Measurements from ENCODE around the gene RANBP9.

Gene RANBP9

DNA sequence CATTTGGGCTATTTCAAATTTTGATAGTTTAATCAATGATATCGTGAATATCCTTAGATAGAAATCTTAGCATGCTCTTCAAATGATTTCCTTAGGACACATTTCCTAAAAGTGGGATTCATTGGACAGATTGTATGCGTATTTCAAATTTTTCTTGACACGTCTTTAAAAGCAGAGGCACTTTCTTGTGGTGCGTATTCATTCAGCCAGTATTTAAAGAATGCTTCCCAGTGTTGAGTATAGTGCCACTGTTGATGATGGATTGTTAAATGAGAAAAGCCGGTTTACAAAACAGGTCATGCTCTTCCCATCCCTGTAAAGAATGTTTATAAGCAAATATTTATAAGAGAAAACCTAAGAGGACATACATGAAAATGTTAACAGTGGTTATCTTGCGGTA is 111.6 kb downstream of the RANBP9 start:
- DNase-seq (ENCODE audit: low spot score): no peak

DNA sequence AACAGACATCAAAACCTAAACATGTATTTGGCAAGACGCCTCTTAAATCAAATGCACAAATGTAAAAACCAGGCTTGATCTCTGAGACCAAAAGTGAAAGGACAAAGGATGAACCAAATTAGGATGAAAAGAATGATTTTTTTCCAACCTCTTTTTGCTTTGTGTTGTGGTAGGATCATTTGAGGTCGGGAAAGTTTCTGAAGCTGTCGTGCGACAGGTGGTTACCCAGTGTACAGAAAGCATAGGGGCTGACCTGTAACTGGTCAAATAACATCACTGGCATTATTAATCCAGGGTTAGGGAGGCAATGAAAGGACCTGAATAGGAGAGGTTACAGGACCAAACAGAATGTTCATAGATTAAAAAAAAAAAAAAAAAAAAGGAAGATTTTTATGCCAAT is 114.6 kb downstream of the RANBP9 start:
- DNase-seq (ENCODE audit: low spot score): no peak

DNA sequence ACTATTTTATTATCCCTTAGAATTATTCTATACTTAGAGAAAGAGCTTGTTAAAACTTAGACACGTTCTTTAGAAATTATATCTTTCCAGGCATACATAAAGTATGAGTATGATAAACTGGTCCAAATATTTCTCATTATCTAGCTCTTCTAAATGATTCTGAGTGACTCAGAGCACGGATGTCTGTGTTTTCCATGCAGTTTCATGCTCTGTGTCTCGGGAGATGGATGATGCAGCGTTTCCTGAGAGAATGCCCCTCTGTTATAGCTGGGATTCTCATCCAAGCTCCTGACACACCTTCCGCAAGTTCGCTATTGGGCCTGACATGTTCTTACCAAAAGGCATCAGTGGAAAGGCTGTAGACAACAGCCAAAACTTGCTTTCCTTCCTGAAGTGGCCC is 117.9 kb downstream of the RANBP9 start:
- no peak for DNase-seq (ENCODE audit: low spot score)

DNA sequence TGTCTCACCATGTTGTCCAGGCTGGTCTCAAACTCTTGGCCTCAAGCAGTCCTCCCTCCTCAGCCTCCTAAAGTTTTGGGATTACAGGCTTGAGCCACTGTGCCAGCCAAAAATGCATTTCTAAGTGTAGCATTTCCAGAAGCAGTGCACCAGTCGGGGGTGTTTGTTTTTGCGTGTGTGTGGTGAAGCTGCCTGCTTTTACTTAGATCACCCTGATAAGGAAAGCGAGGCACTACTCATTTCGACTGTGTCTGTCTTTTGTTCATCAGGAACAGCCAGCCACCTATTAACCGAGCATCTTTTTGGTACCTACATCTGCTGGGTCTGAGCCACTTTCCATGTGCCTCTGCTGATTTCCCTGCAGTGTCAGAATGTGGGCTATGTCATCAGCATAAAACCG is 118.5 kb downstream of the RANBP9 start:
- no peak for DNase-seq (ENCODE audit: low spot score)

DNA sequence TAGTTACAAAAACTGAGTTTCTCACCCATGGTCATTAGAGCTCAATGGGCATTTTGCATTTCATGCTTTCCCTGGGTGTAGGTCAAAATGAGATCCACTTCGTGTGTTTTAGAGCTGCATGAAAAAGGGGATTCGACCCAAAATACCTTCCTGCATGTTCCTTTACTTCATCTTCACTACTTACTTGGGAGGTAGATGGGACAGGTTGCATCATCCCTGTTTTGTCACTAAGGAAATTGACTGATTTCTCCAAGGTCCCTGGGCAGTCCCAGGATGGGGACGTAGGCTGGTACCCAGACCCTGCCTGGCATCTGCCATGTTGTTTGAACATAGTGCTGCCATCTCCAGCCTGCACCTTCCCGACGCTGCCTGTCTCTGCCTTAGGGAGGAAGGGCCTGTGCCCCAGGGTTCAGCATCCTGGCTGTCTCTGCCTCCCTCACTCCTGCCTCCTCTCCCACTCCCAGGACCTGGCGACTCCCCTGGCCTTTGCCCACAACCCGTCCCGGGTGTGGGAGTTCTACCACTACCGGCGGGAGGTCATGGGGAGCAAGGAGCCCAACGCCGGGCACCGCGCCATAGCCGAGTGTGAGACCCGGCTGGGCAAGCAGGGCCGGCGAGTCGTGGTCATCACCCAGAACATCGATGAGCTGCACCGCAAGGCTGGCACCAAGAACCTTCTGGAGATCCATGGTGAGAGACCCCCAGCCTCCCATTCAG is 120.3 kb downstream of the RANBP9 start:
- no peak for DNase-seq (ENCODE audit: low spot score)

DNA sequence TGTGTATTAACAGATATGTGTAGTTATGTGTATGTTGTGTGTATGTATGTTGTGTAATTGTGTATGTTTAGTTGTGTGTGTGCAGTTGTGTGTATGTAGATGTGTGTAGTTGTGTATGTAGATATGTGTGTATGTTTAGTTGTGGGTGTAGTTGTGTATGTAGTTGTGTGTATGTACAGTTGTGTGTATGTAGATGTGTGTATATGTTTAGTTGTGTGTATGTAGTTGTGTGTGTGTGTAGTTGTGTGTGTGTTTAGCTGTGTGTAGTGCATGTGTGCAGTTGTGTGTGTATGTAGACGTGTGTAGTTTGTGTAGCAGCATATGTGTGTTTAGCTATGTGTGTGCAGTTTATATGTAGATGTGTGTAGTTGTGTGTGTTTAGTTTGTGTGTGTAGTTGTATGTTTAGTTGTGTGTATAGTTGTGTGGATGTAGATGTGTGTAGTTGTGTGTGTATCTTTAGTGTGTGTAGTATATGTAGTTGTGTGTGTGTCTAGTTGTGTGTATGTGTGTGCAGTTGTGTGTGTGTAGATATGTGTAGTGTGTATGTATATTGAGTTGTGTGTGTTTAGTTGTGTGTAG is 121.0 kb downstream of the RANBP9 start:
- no peak for DNase-seq (ENCODE audit: low spot score)

DNA sequence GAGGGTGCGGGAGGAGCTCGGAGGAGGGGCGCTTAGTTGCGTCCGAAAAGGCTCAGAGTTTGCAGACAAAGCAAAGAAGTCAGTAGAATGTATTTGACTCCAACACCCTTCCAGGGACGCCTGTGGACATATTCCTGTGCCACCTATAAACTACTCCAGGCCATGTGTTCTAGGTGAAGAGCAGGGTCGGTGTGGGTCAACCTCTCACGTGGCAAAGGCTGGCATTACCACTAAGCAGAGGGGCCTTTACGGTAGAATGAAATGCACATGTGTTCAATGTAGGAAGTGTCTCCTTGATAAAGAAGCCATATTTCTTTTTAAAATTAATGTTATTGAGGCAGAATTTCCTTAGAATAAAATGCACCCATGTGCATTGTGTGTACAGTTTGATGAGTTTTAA is 121.8 kb downstream of the RANBP9 start:
- DNase-seq (ENCODE audit: low spot score): no peak

DNA sequence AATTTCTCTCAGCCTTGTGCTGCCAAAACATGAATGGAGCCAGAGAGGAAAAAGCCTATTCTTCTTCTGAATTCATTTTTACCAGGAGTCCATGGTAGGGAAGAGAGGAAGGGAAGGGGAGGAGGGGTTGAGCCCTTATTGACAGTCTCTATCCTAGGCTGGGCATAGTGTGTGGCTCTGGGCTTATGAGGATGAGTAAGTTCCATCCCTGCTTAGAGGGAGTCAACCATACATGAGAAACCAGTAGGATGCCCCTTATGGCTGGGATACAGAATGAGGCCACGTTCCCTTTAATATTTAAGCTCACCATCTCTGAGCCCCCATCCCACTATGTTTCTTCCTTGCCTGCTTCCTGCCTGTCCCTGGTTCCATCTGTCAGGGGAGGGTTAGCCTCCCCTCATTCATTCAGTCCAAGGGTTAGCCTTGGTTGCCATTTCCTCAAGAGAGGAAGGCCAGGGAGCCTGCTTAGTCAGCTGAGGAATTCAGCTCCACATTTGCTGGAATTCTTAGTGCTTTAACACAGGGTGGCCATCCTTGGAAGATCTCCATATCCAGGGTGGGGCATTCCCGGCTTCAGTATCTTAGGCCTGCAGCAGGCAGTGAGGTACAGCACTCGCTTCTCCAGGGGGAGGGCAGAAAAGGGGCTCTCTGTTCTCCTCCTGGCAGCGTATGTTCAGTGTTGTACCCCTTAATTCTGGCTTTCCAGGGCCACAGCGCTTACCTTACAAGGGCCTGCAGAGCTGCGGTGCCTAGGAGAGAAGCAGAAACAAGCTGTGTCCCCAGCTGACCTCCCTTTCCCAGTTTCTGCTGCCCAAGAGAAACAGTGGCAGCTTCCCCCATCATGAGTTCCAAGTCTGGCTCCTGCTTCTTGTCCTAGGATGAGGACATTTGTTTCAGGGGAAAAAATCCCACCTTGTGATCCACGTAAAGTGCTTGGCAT is 124.8 kb downstream of the RANBP9 start:
- DNase-seq (ENCODE audit: low spot score): no peak

DNA sequence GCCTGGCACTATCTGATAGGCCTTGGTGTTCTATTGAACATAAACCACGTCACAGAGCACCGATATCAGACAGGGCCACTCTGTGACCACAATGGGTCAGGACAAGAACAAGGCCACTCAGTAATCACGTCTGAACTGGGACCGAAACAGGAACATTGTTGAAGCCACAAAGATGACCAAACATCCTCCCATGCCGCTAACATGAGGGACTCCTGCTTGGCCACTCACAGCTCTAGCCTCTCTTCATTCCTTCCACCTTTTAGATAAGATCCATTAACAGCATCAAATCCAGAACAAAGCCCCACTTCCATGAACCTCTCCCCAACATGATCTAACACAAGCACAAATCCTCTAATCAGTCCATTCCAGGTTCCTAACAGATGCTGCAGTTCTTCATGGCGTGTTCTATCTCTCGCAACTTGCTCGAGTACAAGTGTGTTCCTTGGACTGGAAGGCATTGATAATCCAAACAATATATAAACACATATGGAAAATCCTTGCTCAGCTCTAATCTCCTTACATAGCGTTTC is 129.9 kb downstream of the RANBP9 start:
- no peak for DNase-seq (ENCODE audit: low spot score)

DNA sequence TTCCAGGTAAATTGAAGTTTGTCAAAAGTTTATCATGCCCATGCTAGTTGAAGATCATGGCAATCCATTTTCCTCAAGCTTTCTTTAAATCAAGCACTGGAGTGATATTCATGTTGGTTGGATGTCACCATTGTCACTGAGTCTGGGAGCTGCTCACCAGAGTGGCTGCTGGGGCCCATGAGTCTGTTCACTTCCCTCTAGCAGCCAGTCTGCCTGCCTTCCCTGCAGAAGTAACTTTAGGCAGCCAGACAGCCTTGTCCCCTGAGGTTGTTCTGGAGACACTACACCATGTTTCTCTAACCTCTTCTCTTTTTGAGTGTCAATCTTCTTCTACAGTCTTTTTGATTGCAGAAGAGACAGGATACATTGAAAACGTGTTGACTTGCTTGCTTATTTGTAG is 131.7 kb downstream of the RANBP9 start:
- DNase-seq (ENCODE audit: low spot score): no peak

DNA sequence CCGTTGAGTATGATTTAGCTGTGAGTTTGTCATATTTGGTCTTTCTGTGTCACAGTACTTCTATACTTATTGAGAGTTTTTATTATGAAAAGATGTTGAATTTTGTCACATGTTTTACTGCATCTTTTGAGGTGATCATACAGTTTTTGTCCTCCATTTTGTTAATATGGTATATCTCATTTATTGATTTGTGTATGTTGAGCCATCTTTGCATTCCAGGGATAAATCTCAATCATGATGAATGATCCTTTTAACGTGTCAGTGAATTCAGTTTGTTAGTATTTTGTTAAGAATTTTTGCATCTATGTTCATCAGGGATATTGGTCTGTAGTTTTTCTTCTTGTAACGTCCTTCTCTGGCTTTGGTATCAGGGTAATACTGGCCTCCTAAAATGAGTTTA is 133.7 kb downstream of the RANBP9 start:
- DNase-seq (ENCODE audit: low spot score): no peak

DNA sequence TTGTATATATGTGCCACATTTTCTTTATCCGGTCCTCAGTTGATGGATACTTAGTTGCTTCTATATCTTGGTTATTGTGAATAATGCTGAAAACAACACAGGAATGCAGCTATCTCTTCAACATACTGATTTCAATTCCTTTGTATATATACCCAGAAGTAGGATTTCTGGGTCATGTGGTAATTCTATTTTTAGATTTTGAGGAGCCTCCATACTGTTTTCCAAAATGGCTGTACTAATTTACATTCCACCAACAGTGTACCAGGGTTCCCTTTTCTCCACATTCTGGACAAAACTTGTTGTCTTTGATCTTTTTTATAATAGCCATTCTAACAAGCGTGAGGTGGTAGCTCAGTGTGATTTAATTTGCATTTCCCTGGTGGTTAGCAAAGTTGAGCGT is 135.6 kb downstream of the RANBP9 start:
- no peak for DNase-seq (ENCODE audit: low spot score)

DNA sequence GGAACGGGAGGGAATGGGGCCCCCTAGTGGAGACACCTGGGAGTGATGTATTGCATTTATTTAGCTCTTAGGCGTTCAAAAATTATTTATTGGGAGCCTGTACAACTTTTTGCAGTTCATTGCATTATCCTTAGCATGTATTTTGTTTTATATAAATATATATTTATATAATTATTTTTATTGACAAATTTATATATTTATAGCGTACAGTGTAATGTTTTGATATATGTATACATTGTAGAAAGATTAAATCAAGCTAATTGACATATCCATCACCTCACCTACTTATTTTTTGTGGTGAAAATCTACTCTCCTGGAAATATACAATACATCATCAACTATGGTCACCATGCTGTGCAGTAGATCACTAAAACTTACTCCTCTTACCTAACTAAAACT is 136.3 kb downstream of the RANBP9 start:
- DNase-seq (ENCODE audit: low spot score): no peak

DNA sequence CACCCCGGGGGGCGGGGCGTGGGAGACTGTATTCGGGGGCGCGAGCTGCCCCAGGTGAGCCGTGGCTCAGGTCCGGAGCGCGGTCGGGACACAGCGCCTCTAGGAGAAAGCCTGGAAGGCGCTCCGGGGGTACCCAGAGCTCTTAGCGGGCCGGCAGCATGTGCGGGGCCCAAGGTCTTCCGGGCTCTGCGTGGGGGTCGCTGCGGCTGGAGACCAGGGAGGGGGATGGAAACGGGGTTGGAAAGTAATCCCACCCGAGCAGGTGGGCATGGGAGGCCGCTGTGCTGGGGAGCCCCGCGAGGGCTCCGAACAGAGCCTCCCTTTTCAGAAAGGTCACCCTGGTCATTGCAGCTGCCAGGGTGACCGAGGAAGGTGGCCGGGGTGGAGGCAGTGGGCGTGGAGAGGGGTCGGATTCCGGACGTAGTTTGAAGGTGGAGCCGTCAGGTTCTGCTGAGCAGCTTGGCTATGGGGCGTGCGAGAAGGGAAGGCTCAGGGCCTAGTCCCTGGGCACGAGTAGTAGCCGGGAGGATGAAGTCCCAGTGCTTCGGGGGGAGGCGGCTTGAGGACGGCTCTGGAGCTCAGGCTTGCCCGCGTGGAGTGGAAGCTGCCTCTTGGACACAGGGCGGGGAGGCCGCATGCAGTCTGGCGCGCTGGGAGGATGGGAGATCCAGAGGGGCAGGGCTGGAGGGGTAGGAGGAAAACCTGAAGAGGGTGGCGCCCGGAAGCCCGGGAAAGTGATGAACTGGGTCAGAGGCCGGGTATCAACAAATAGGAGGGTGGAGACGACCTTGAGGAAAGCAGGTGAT is 136.9 kb downstream of the RANBP9 start, which contains the start of gene SIRT5:
SIRT5 (plus strand) TSS at position 31 of the 806 bp plus-strand sequence. CDS start 9,510 bp downstream, outside the sequence.
- DNase-seq (ENCODE audit: low spot score): peak; percentile 88

DNA sequence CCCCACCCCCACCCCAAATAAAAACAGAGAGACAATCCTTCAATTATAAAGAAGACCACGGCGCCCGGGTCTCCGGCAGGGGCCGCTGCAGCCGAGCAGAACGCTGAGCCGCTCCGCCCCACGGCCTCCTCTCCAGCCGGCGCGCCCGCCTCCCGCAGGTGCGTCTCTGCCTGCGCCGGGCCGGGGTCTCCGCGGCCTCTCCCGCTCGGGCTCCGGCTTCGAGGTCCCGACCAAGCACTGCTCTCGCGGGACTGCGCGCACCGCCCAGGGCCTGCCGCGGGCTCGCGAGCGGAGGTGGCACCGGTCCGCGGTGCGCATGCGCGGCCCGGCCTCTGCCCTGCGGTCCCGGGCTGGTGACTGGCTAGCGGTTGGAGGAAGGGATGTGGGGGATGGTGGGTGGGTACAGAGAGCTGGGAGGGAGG is 137.5 kb downstream of the RANBP9 start:
- DNase-seq (ENCODE audit: low spot score): peak; percentile 96

DNA sequence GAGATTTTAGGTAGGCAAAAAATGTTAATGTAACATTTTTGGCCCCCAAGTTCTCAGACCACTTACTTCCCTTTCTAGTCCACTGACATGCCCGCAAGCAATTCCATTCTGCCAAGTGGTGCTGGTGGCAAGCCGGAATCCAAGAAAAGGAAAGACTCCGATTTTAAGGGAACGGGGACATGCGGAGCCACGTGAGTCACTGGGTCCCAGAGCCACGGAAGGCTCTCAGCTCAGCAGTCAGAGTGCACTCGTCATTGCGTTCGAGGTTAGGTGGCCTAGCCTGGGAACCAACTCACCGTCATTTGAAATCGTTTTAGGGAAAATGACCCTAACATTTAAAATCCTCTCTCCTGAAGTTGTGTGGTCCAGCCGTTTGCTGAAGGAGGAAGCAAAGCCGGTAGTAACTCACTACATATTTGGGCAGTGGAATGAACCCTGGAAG is 137.9 kb downstream of the RANBP9 start:
- no peak for DNase-seq (ENCODE audit: low spot score)

DNA sequence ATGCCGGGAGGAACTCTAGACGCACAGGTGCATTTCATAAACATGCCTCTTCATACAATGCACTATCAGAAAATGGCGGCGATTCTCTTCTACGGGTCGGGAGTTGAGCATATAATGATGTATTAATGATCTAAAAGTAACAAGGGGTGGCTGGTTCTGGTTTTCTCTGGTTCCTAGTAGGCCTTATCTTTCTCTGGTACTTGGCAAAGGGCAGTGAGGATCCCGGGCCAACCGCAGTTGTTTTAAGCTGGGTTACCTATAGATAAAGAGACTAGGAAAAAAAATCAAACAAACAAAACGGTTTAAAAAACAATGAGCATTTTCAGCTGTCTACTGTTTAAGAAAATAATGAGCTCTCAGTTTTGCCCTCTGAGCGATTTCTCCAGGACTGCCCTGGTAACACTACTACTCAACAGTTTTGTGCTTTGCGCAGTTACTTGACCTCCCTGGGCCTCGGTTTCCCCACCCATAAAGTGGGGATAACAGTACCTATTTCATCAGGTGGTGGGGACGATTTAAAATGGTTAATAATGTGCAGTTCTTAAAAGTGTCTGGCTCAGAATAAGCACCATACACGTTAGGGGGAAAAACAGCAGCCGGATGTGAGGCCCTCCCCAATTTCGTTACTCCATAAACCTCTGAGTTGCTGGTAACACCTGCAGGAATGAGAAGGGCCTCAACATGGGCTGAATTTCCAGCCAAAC is 138.5 kb downstream of the RANBP9 start:
- no peak for DNase-seq (ENCODE audit: low spot score)

DNA sequence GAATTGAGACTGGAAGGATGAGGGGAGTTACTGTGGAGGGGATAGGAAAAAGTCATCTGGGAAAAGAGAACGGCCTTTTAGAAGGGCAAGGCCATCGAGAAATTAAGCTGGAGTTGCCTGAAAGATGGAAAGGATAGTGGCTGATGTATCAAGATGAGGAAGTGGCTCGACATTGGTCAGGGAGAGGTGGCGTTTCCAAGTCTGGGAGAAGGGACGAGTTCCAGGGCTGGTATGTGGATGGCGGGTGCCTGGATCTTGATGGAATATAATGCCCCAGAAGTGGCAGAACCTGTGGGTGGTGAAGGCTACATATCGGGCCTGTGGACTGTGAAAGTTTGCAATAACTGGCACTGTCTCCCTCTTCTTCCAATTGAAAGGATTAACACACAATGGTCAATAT is 139.4 kb downstream of the RANBP9 start:
- DNase-seq (ENCODE audit: low spot score): no peak
